ENCODE measurements around the gene BRI3BP.

- TF ChIP-seq CTCF (IDR thresholded peaks at IDR 0.05) (no peak), EP300 (IDR thresholded peaks at IDR 0.05) (no peak)
Observed at GRCh38 chr12:125065919-125066570, 72.6 kb downstream of the BRI3BP start.

Measured in ovary (tissue), 3 donors.